Heart right ventricle (tissue), 16 donors: ENCODE data around the gene FBLN5. TPM values are rescaled to one million over a fixed set of nuclear protein-coding genes. Genes with fewer than 3 reads are reported as not detected.
"Not testable (repeated sequence)": the region's sequence is repeated elsewhere in the genome, so short reads cannot be mapped to it uniquely, and the experiment has no call there.

ENCODE experiments used
- ATAC-seq, 8 donors: fragments of 200-7000 bp; cut with Tn5 transposase; one replicate each; pipeline ENCODE4 v1.9.1; 2020; ENCODE audit warnings: mild to moderate bottlenecking in 8 of 8, moderate library complexity in 8 of 8, moderate number of reproducible peaks in 1 of 8
- DNase-seq, 2 donors: peaks; one replicate each; pipeline ENCODE4 v3.0.0-alpha.2; 2020
- H3K27ac ChIP-seq, 10 donors: fragments of 200-600 bp; sonication (generic) in 2 of 10; one replicate each; pipeline versions ENCODE4 v1.5.0 to v1.8.0; 2020 to 2022; ENCODE audit warnings: mild to moderate bottlenecking in 3 of 10
- H3K27me3 ChIP-seq, 7 donors: fragments of 200-600 bp; one replicate each; pipeline ENCODE4 v1.8.0; 2021 to 2022; ENCODE audit warnings: mild to moderate bottlenecking in 2 of 7
- H3K36me3 ChIP-seq, 9 donors: fragments of 200-600 bp; sonication (generic) in 1 of 9; one replicate each; pipeline versions ENCODE4 v1.5.0 to v1.8.0; 2020 to 2022; ENCODE audit warnings: mild to moderate bottlenecking in 2 of 9
- H3K4me1 ChIP-seq, 9 donors: fragments of 200-600 bp; sonication (generic) in 1 of 9; one replicate each; pipeline versions ENCODE4 v1.5.0 to v1.8.0; 2020 to 2022; ENCODE audit warnings: mild to moderate bottlenecking in 4 of 9
- H3K4me3 ChIP-seq, 10 donors: fragments of 200-600 bp; sonication (generic) in 2 of 10; one replicate each; pipeline versions ENCODE4 v1.5.0 to v1.8.0; 2020 to 2022; ENCODE audit warnings: mild to moderate bottlenecking in 7 of 10, moderate library complexity in 2 of 10
- H3K9me3 ChIP-seq, 11 donors: fragments of 200-600 bp in 10 of 11; sonication (generic) in 2 of 11; one replicate each; pipeline versions ENCODE4 v1.5.0 to v1.8.0; 2013 to 2022; ENCODE audit warnings: mild to moderate bottlenecking in 2 of 11, control low read depth in 1 of 11, moderate library complexity in 1 of 11
- CTCF ChIP-seq, 9 donors: fragments of 200-600 bp; sonication (generic) in 2 of 9; IDR thresholded peaks; one replicate each; pipeline versions ENCODE4 v1.5.0 to v1.8.0; 2021 to 2022; ENCODE audit warnings: antibody characterized with exemption in 9 of 9, mild to moderate bottlenecking in 5 of 9, moderate library complexity in 1 of 9
- WGBS, 2 donors: extraction: QIAGEN DNeasy Blood & Tissue Kit; methylation state at CpG; one replicate each; pipeline ENCODE4 v1.1.7; 2013; ENCODE audit warnings: inconsistent platforms in 1 of 2; 5-methylcytosine and 5-hydroxymethylcytosine counted together
- intact Hi-C, 10 donors: fragments of 100-400 bp; cut with DNase I; formaldehyde crosslinking; loops; one replicate each; pipeline versions ENCODE4 v1.11.1 to v1.14.2; 2022
- polyA plus RNA-seq, 2 donors: library from polyadenylated mRNA; stranded (reverse); fragments of 200-250 nt; gene quantifications; one replicate each; pipeline ENCODE4 v1.2.3, GENCODE V29; 2013
- total RNA-seq, 10 donors: library from RNA; stranded (reverse); fragmentation: NEBNext Ultra II Directional in 3 of 10; extraction: Animal tissue kit (Norgen Biotek cat#: 25700) in 3 of 10; gene quantifications; one replicate each; pipeline versions ENCODE4 v1.2.1 to v1.2.4, GENCODE V29; 2021 to 2023
- donor health status: Arrhythmogenic right ventricular cardiomyopathy.
- donor health status: ischemic (EF 13 %, LVEDD 7.1; RV severe dilation, severe dysfunction).
- donor health status: healthy with polysubstance abuse.
- donor health status: DM: no; HTN: yes; CAD: no.
- donor health status: DM: no; HTN: no; CAD: no.
- donor health status: ischemic (EF 25% LVEDD 6.9; RV normal size, moderate dysfunction).
- donor health status: ischemic (EF 25% LVEDD 5.7; RV mildly dilated, moderate dysfunction).
- donor health status: healthy.
- donor health status: DM: yes; HTN: yes; CAD: no.
- donor health status: Ischemic cardiomyopathy.
- donor health status: ischemic (EF 35%, LVEDD 5.7; RV mildly dilated, moderate dysfunction).
- donor health status: nonischemic (EF 11% LVEDD 7.7; RV severe dilation, severe dysfunction).
- donor health status: DM: yes; HTN: yes; CAD: no.
- donor health status: PGD.
- donor health status: ischemic (EF 29% LVEDD 5.4; RV normal size, mild dysfunction).
- donor health status: nonischemic (EF 23%, LVEDD 6.1; RV moderate dilation, normal function).

The FBLN5 gene
- total and polyA plus RNA-seq, 12 donors: 25.3 to 91.5 (median 41.7) TPM

- TF ChIP-seq CTCF (IDR thresholded peaks at IDR 0.05): no peak
- Histone ChIP-seq H3K9me3 (no peaks in the 10 kb centered on the region), H3K27me3 (peaks cover 0 to 10% (median 4%) of the 10 kb centered on the region in 7 donors), H3K4me3 (no peak overlapping the region), H3K27ac (no peak overlapping the region), H3K4me1 (peaks cover 0 to 9% (median 0%) of the 10 kb centered on the region in 9 donors), H3K36me3 (no peaks in the 10 kb centered on the region)
- 67 to 73% methylated on average over 4 of the region's 4 CpGs for WGBS, 2 donors
- ATAC-seq (no peak), DNase-seq (no peak)
- intact Hi-C loops: no loop called here
These were observed 98.9 kb downstream of the FBLN5 start for GRCh38 chr14:91848504-91849001.

GRCh38 chr14:91847693-91848092 lies 99.8 kb downstream of the FBLN5 start:
- Histone ChIP-seq H3K36me3 (no peaks in the 10 kb centered on the region), H3K4me1 (peaks cover 0 to 8% (median 0%) of the 10 kb centered on the region in 9 donors), H3K27ac (no peak overlapping the region), H3K9me3 (no peaks in the 10 kb centered on the region), H3K27me3 (peaks cover 0 to 14% (median 4%) of the 10 kb centered on the region in 7 donors), H3K4me3 (no peak overlapping the region)
- ATAC-seq: no peak
- no peak for DNase-seq
- WGBS, 2 donors: 83 to 95% methylated on average over 1 of the region's 1 CpG
- intact Hi-C loops: no loop called here
- no peak for TF ChIP-seq CTCF (IDR thresholded peaks at IDR 0.05)

- no peak overlapping the region for H3K27ac ChIP-seq
- peaks cover 0 to 8% (median 0%) of the 10 kb centered on the region in 9 donors for H3K4me1 ChIP-seq
- H3K36me3 ChIP-seq: no peaks in the 10 kb centered on the region
- no peak for TF ChIP-seq CTCF (IDR thresholded peaks at IDR 0.05)
- H3K27me3 ChIP-seq: peaks cover 0 to 26% (median 4%) of the 10 kb centered on the region in 7 donors
- H3K4me3 ChIP-seq: no peak overlapping the region
- intact Hi-C loops: no loop called here
- H3K9me3 ChIP-seq: no peaks in the 10 kb centered on the region
- ATAC-seq (no peak), DNase-seq (no peak)
- 82 to 83% methylated on average over 2 of the region's 2 CpGs for WGBS, 2 donors
These were observed 101.8 kb downstream of the FBLN5 start for GRCh38 chr14:91845652-91846051.

GRCh38 chr14:91845056-91845455 lies 102.4 kb downstream of the FBLN5 start:
- H3K4me3 ChIP-seq, H3K27ac ChIP-seq, DNase-seq, intact Hi-C loops, ATAC-seq, H3K4me1 ChIP-seq, H3K9me3 ChIP-seq, H3K36me3 ChIP-seq: not testable (repeated sequence)
- 90 to 98% methylated on average over 8 of the region's 8 CpGs for WGBS, 2 donors
- H3K27me3 ChIP-seq: peaks cover 0 to 30% (median 4%) of the 10 kb centered on the region in 7 donors

- ATAC-seq: no peak
- 53 to 55% methylated on average over 4 of the region's 4 CpGs for WGBS, 2 donors
- no peak overlapping the region for H3K27ac ChIP-seq
These were observed 103.5 kb downstream of the FBLN5 start for GRCh38 chr14:91844029-91844428.

More at GRCh38 chr14:91844029-91844428, 103.5 kb downstream of the FBLN5 start:
- no peak for TF ChIP-seq CTCF (IDR thresholded peaks at IDR 0.05)
- Histone ChIP-seq H3K27me3 (peaks cover 0 to 39% (median 11%) of the 10 kb centered on the region in 7 donors), H3K36me3 (no peaks in the 10 kb centered on the region), H3K9me3 (no peaks in the 10 kb centered on the region), H3K4me3 (no peak overlapping the region), H3K4me1 (peaks cover 0 to 8% (median 0%) of the 10 kb centered on the region in 9 donors)
- no peak for DNase-seq
- intact Hi-C loops: no loop called here
